Measurements from ENCODE around the gene AZU1.

- TF ChIP-seq CTCF (IDR thresholded peaks at IDR 0.05), result no peak
- no peak for TF ChIP-seq POLR2A (IDR thresholded peaks at IDR 0.05)
Observed at GRCh38 chr19:827710-828321, at the start of gene AZU1.

Measured in heart left ventricle (tissue), 13 donors.